ENCODE data around the gene NFATC2. TPM values are rescaled to one million over a fixed set of nuclear protein-coding genes. Genes with fewer than 3 reads are reported as not detected.

Gene NFATC2
- total RNA-seq: under 0.01 and 0.24 TPM in 2 replicates

GRCh38 chr20:51542571-51543421, at the start of gene NFATC2:
TSS of gene NFATC2 (minus strand) at chr20:51542719. CDS start at chr20:51542499, 220 bp downstream.

Other genes starting within 250 kb of the NFATC2 start
- gene ATP9A, start 225.7 kb upstream of the NFATC2 start, total RNA-seq: 27.7 and 29.6 TPM in 2 replicates